Osteoblast (primary cell): ENCODE data around the gene RHBDD3. TPM values are rescaled to one million over a fixed set of nuclear protein-coding genes. Genes with fewer than 3 reads are reported as not detected.

Source experiments
- DNase-seq: peaks from one replicate; pipeline ENCODE4 v3.0.0; 2011; ENCODE audit warnings: low spot score, mixed read lengths; ENCODE audit not compliant: insufficient read length; ENCODE audit errors: missing footprints
- H2AFZ ChIP-seq: 2 replicates; pipeline ENCODE4 v1.6.0; 2011; ENCODE audit warnings: mild to moderate bottlenecking, low read length
- H3K27ac ChIP-seq: 2 replicates; pipeline ENCODE4 v1.5.1; 2011; ENCODE audit warnings: mild to moderate bottlenecking, low read depth, low read length, moderate library complexity
- H3K27me3 ChIP-seq: 2 replicates; pipeline ENCODE4 v1.6.0; 2012; ENCODE audit warnings: mild to moderate bottlenecking, control low read depth, inconsistent platforms, low read length, moderate library complexity; ENCODE audit not compliant: insufficient read depth
- H3K36me3 ChIP-seq: 2 replicates; pipeline ENCODE4 v1.5.1; 2011; ENCODE audit warnings: mild to moderate bottlenecking, low read length, control low read depth, moderate library complexity; ENCODE audit not compliant: insufficient read depth
- H3K4me1 ChIP-seq: 2 replicates; pipeline ENCODE4 v1.5.1; 2011; ENCODE audit warnings: mild to moderate bottlenecking, low read length, control low read depth, moderate library complexity; ENCODE audit not compliant: insufficient read depth
- H3K4me2 ChIP-seq: 2 replicates; pipeline ENCODE4 v1.6.0; 2011; ENCODE audit warnings: mild to moderate bottlenecking, low read length; ENCODE audit not compliant: insufficient read depth
- H3K4me3 ChIP-seq: fragments of 200-600 bp; sonication (generic); 3 replicates; pipeline ENCODE4 v1.5.1; 2012; ENCODE audit warnings: mild to moderate bottlenecking, low read length, inconsistent platforms; ENCODE audit not compliant: insufficient read depth
- H3K79me2 ChIP-seq: 2 replicates; pipeline ENCODE4 v1.6.0; 2012; ENCODE audit warnings: mild to moderate bottlenecking, low read length, control low read depth, inconsistent platforms; ENCODE audit not compliant: insufficient read depth
- H3K9me3 ChIP-seq: 2 replicates; pipeline ENCODE4 v1.5.1; 2011; ENCODE audit warnings: low read depth, low read length, control low read depth
- H4K20me1 ChIP-seq: 2 replicates; pipeline ENCODE4 v1.6.0; 2012; ENCODE audit warnings: mild to moderate bottlenecking, low read length, control low read depth; ENCODE audit not compliant: insufficient read depth
- CTCF ChIP-seq: IDR thresholded peaks from 2 replicates; pipeline ENCODE4 v1.5.1; 2011; ENCODE audit warnings: mild to moderate bottlenecking, low read depth, low read length, moderate library complexity; ENCODE audit errors: extremely low read depth
- total RNA-seq: library from RNA; depleted of rRNA; stranded (reverse); fragments of >200 nt; gene quantifications from 2 replicates; pipeline ENCODE4 v1.2.3, GENCODE V29; 2012

Gene RHBDD3
- total RNA-seq, 1 donor, result 25.0 TPM

- Histone ChIP-seq H3K27me3 (no peaks in the 10 kb centered on the region), H2AFZ (no peak overlapping the region), H3K9me3 (no peaks in the 10 kb centered on the region), H3K4me3 (no peak overlapping the region), H3K79me2 (no peaks in the 10 kb centered on the region), H3K27ac (no peak overlapping the region), H3K4me2 (no peak overlapping the region), H3K4me1 (no peaks in the 10 kb centered on the region), H4K20me1 (no peaks in the 10 kb centered on the region), H3K36me3 (no peaks in the 10 kb centered on the region)
- DNase-seq, result peak; percentile 53
- TF ChIP-seq CTCF, result no peak
These were observed 34.4 kb downstream of the RHBDD3 start for GRCh38 chr22:29233277-29233877.

- Histone ChIP-seq H3K27me3 (no peaks in the 10 kb centered on the region), H3K9me3 (no peaks in the 10 kb centered on the region), H3K4me1 (no peaks in the 10 kb centered on the region), H3K4me2 (no peak overlapping the region), H2AFZ (no peak overlapping the region), H4K20me1 (no peaks in the 10 kb centered on the region), H3K4me3 (no peak overlapping the region), H3K27ac (no peak overlapping the region), H3K36me3 (no peaks in the 10 kb centered on the region), H3K79me2 (no peaks in the 10 kb centered on the region)
- no peak for TF ChIP-seq CTCF
- DNase-seq, result peak; percentile 62
These were observed 35.5 kb downstream of the RHBDD3 start for GRCh38 chr22:29231971-29232959.

DNA sequence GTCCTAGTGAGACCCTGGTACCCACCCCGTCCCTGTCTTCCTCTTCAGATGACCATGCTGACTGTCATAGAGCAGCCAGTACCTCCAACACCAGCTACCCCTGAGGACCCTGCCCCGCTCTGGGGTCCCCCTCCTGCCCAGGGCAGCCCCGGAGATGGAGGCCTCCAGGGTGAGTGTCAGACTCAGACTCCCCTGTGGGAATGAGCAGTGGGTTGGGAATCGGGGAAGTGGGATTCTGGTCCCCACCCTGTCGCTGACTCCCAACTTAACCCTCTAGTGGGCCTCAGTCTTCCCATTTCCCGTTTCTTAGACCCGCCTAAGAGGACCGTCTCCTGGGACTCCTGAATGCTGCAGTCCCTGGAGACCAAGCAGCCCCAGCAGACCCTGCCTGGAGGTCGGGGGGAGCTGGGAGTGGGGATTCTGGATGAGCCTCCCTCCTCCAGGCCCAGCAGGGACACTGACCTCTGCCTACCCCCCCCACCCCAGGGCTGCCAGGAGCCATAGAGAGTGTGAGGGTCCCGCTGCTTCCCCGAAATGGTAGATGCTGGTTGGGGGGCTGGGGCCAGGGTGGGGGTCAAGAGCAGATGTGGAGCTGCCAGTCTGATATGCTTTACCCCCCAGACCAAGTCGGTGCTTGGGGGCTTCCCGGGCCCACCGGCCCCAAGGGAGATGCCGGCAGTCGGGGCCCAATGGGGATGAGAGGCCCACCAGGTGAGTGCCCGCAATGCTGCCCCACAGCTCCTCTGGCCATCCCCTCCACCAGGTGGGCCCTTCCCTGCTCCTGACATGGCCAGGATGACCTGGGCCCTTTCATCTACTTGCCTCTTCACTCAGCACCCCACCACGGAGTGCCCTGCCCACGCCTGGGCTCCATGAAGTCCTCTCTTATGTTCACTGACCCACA, 36.6 kb downstream of the RHBDD3 start:
- no peaks in the 10 kb centered on the region for H4K20me1 ChIP-seq
- no peaks in the 10 kb centered on the region for H3K79me2 ChIP-seq
- peak; percentile 41 for DNase-seq
- no peaks in the 10 kb centered on the region for H3K27me3 ChIP-seq
- no peak overlapping the region for H3K27ac ChIP-seq
- H3K4me2 ChIP-seq, result no peak overlapping the region
- H3K9me3 ChIP-seq, result no peaks in the 10 kb centered on the region
- no peaks in the 10 kb centered on the region for H3K36me3 ChIP-seq
- no peak overlapping the region for H2AFZ ChIP-seq
- H3K4me3 ChIP-seq, result no peak overlapping the region
- no peaks in the 10 kb centered on the region for H3K4me1 ChIP-seq
- TF ChIP-seq CTCF, result no peak
